ENCODE measurements around the gene ZNF205. TPM values are rescaled to one million over a fixed set of nuclear protein-coding genes. Genes with fewer than 3 reads are reported as not detected.

ZNF205 gene
- total RNA-seq, 1 donor from 2014 or later = 12.9 TPM

DNA sequence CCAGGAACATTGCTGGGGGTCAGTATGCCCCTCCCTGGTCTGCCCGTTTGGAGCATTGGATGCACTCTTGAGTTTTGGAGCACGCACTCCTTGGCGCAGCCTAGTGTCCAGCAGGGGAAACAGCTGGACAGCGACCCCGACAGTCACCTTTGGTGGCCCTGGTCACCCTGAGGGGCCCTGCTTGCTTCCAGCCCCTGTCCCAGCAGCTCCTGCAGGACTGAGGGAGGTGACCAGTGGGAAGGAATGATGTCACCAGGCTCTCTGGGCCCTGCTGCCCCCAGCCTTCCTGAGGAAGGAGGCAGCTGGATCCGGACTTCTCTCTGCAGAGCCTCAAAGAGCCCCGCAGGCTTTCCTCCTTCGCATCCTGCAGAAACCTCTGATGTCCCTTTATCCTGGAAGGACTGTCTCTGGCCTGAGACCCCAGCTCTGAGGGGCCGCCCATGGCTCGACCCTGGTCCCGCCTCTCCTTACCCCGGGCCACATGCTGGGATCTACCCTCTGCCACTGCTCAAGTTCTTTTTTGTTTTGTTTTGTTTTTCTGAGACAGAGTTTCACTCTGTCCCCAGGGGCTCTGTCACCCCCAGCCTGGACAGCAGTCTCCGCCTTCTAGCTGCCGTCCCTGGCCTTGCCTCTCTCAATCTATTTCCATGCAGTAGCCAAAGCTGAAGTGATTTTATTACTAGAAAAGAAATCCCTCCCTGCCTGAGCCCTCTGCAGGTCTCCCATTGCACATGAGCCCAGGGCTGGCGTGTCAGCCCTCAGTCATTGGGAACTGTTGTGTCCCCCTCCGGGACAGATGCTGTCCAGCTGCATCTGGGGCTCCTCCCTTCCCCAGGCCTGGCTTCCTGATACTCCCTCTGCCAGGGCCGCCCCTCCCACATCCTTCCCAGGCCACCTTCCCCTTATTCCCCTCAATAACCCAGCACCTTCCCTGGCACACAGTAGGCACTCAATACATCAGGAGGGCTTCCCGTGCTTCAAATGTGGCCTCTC lies 24.8 kb upstream of the ZNF205 start:
- no peaks in the 10 kb centered on the region for H3K36me3 Mint-ChIP-seq (ENCODE audit: low read depth)
- peaks cover 9% of the 10 kb centered on the region for H3K27me3 Mint-ChIP-seq (ENCODE audit: low read depth)
- H3K4me3 Mint-ChIP-seq (ENCODE audit: unreplicated experiment) = no peak overlapping the region
- no peak for DNase-seq (ENCODE audit: low spot score)
- H3K9me3 Mint-ChIP-seq (ENCODE audit: low read depth) = no peaks in the 10 kb centered on the region
- H3K4me1 Mint-ChIP-seq (ENCODE audit: low read depth) = peaks cover 9% of the 10 kb centered on the region
- TF ChIP-seq, protein P1, sequence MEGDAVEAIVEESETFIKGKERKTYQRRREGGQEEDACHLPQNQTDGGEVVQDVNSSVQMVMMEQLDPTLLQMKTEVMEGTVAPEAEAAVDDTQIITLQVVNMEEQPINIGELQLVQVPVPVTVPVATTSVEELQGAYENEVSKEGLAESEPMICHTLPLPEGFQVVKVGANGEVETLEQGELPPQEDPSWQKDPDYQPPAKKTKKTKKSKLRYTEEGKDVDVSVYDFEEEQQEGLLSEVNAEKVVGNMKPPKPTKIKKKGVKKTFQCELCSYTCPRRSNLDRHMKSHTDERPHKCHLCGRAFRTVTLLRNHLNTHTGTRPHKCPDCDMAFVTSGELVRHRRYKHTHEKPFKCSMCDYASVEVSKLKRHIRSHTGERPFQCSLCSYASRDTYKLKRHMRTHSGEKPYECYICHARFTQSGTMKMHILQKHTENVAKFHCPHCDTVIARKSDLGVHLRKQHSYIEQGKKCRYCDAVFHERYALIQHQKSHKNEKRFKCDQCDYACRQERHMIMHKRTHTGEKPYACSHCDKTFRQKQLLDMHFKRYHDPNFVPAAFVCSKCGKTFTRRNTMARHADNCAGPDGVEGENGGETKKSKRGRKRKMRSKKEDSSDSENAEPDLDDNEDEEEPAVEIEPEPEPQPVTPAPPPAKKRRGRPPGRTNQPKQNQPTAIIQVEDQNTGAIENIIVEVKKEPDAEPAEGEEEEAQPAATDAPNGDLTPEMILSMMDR (IDR thresholded peaks at IDR 0.05) = peak; percentile 58
- no peak overlapping the region for H3K27ac Mint-ChIP-seq (ENCODE audit: unreplicated experiment)

DNA sequence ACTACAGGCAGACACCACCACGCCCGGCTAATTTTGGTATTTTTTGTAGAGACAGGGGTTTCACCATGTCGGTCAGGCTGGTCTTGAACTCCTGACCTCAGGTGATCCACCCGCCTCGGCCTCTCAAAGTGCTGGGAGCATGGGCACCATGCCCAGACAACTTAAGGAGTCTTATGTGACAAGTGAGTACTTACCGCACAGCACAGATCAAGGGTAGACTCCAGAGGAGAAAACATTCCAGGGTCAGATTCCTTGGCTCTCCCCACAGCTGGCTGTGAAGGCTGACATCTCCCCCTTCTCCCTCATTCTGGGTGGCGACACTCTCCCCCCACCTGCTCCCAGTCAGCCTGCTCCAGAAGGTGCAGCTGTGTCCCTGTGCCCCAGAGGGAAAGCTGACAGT lies 23.9 kb upstream of the ZNF205 start:
- no peak overlapping the region for H3K27ac Mint-ChIP-seq (ENCODE audit: unreplicated experiment)

DNA sequence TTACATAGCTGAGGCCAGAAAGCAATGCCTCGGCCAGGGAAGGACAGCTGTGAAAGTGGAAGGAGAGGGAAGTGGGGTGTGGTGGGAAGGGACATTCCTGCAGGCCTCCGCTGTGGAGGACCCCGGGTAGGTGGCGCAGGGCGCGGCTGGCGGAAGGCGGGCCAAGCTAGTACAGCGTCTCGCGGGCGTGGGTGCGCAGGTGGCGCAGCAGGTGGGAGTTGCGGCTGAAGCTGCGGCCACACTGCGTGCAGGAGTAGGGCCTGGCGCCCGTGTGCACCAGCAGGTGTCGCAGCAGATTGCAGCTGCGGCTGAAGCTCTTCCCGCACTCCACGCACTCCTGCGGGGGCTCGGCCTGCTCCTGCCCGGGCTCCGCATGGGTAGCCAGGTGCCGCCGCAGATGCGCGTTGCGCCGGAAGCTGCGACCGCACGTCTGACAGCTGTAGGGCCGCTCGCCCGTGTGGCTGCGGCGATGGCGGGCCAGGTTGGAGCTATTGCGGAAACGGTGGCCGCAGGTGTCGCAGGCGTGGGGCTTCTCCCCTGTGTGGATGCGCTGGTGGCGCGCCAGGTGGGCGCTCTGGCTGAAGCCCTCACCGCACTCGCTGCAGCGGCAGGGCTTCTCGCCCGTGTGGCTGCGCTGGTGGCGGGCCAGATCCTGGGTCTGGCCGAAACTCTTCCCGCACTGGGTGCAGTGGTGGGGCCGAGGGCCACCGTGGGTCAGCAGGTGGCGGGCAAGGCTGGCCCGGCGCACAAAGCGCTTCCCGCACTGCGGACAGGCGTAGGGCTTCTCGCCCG lies 23.3 kb upstream of the ZNF205 start:
- Mint-ChIP-seq H3K36me3 (ENCODE audit: low read depth) (no peaks in the 10 kb centered on the region), H3K27me3 (ENCODE audit: low read depth) (peaks cover 11% of the 10 kb centered on the region), H3K4me1 (ENCODE audit: low read depth) (peaks cover 9% of the 10 kb centered on the region), H3K9me3 (ENCODE audit: low read depth) (no peaks in the 10 kb centered on the region), H3K27ac (ENCODE audit: unreplicated experiment) (no peak overlapping the region), H3K4me3 (ENCODE audit: unreplicated experiment) (no peak overlapping the region)
- DNase-seq (ENCODE audit: low spot score) = no peak
- TF ChIP-seq, protein P1 (IDR thresholded peaks at IDR 0.05) = no peak

More for the DNA sequence above, 23.9 kb upstream of the ZNF205 start:
- Mint-ChIP-seq H3K36me3 (ENCODE audit: low read depth) (no peaks in the 10 kb centered on the region), H3K27me3 (ENCODE audit: low read depth) (peaks cover 11% of the 10 kb centered on the region), H3K4me3 (ENCODE audit: unreplicated experiment) (no peak overlapping the region), H3K9me3 (ENCODE audit: low read depth) (no peaks in the 10 kb centered on the region), H3K4me1 (ENCODE audit: low read depth) (peaks cover 9% of the 10 kb centered on the region)
- no peak for DNase-seq (ENCODE audit: low spot score)
- TF ChIP-seq, protein P1 (IDR thresholded peaks at IDR 0.05) = no peak

DNA sequence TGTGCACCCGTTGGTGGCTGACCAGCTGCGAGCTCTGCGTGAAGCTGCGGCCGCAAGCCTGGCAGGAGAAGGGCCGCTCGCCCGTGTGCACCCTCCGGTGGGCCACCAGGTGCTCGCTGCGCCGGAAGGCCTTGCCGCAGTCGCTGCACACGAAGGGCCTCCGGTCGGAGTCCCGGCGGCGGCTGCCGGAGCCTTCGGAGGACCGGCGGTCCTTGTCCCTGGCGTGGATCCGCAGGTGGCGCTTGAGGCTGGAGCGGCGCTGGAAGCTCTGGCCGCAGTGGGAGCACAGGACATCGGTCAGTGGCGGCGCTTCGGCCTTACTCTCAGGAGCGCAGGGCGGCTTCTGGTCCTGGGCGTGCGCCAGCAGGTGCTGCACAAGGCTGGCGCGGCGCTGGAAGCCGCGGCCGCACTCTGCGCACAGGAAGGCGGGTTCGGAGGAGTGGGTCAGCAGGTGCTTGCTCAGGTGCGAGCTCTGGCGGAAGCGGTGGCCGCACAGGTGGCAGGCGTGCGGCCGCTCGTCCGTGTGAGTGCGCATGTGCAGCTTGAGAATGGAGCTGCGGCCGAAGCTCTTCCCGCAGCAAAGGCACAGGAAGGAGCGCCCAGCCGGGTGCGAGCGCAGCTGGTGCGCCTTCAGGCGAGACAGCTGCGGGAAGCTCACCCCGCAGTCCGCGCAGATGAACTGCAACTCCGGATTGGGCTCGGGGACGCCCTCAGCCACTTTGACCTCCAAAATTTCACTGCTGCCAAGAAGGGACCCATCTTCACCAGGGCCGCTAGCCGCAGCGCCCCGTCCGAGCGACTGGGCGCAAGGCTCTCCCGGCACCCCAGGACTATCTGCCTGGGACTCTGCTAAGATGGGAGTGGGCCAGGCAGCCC lies 22.4 kb upstream of the ZNF205 start:
- Mint-ChIP-seq H3K27ac (ENCODE audit: unreplicated experiment) (no peak overlapping the region), H3K36me3 (ENCODE audit: low read depth) (no peaks in the 10 kb centered on the region), H3K4me1 (ENCODE audit: low read depth) (peaks cover 9% of the 10 kb centered on the region), H3K27me3 (ENCODE audit: low read depth) (peaks cover 11% of the 10 kb centered on the region), H3K9me3 (ENCODE audit: low read depth) (no peaks in the 10 kb centered on the region), H3K4me3 (ENCODE audit: unreplicated experiment) (no peak overlapping the region)
- DNase-seq (ENCODE audit: low spot score) = no peak
- TF ChIP-seq, protein P1 (IDR thresholded peaks at IDR 0.05) = no peak
